Esophagus muscularis mucosa (tissue), 4 donors: ENCODE measurements around the gene TTC7B.

Experiments used
- EP300 ChIP-seq: sonication (generic); formaldehyde crosslinking; IDR thresholded peaks from one replicate; pipeline ENCODE4 v1.6.1; 2017; ENCODE audit warnings: antibody characterized with exemption
- POLR2A ChIP-seq: fragments of 450-650 bp; IDR thresholded peaks from one replicate; pipeline ENCODE4 v1.6.1; 2017; ENCODE audit warnings: antibody characterized with exemption, moderate library complexity, mild to moderate bottlenecking, low read depth
- POLR2AphosphoS5 ChIP-seq, 2 donors: sonication (generic); formaldehyde crosslinking; IDR thresholded peaks; one replicate each; pipeline ENCODE4 v1.6.1; 2017; ENCODE audit warnings: antibody characterized with exemption in 2 of 2
- TF ChIP-seq, protein P1 (sequence below), 3 experiments: fragments of 200-600 bp in 2 of 3; fragments of 450-650 bp in 1 of 3; sonication (generic) in 2 of 3; IDR thresholded peaks; one replicate each; pipeline ENCODE4 v1.5.1; 2017 to 2019; ENCODE audit warnings: antibody characterized with exemption in 3 of 3, mild to moderate bottlenecking in 2 of 3, moderate library complexity in 1 of 3

DNA sequence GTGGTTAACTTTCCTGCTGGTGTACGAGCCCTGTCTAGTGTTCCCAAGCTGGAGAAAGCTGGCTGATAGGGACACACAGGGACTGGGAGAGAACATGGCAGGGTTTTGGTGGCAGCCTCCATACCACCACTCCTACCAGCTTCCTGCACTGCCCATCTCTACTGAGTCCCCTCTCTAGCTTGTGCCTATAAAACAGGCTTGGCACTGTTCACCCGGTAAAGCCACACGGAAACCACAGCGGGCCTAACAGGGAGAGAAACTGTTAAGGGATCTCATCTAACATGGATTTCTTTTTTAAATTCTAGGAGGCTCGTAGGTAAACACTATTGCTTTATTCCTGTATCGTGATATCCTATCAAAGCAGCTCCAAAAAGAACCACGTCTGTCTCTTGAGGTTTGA is 204.7 kb downstream of the TTC7B start:
- TF ChIP-seq POLR2AphosphoS5 (IDR thresholded peaks at IDR 0.05) (no peak), POLR2A (no peak), EP300 (no peak)
- TF ChIP-seq, protein P1, sequence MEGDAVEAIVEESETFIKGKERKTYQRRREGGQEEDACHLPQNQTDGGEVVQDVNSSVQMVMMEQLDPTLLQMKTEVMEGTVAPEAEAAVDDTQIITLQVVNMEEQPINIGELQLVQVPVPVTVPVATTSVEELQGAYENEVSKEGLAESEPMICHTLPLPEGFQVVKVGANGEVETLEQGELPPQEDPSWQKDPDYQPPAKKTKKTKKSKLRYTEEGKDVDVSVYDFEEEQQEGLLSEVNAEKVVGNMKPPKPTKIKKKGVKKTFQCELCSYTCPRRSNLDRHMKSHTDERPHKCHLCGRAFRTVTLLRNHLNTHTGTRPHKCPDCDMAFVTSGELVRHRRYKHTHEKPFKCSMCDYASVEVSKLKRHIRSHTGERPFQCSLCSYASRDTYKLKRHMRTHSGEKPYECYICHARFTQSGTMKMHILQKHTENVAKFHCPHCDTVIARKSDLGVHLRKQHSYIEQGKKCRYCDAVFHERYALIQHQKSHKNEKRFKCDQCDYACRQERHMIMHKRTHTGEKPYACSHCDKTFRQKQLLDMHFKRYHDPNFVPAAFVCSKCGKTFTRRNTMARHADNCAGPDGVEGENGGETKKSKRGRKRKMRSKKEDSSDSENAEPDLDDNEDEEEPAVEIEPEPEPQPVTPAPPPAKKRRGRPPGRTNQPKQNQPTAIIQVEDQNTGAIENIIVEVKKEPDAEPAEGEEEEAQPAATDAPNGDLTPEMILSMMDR (IDR thresholded peaks at IDR 0.05) = no peak
